Activated CD8-positive, alpha-beta memory T cell treated with anti-CD3 and anti-CD28 coated beads for 24 hours (primary cell): ENCODE results near the gene B4GALT1.

Experiments
- DNase-seq: peaks from one replicate; pipeline ENCODE4 v3.0.0-alpha.2; 2020

B4GALT1 gene

GRCh38 chr9:33117796-33118195, 49.3 kb downstream of the B4GALT1 start:
- DNase-seq, result no peak

- DNase-seq, result no peak
Observed at GRCh38 chr9:33117306-33117705, 49.8 kb downstream of the B4GALT1 start.

DNA sequence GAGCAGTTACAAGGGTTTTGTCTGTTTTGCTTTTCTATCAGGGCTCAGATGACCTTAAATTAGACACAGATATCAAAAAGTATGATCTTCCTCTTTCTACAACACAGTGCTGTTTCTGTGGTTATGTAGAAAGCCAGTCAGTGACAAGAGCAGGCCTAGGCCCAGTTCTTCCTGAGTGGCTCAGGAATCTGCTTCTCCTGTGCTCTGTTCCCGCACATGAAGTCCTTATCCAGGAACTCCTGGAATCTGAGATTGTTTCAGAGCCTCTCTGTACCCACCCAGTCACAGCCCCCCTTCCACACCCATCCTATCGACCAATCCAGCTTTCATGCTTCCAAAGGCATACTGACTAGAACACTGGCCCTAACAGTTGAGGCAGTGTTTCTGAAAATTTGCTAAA, 50.3 kb downstream of the B4GALT1 start:
- no peak for DNase-seq

DNA sequence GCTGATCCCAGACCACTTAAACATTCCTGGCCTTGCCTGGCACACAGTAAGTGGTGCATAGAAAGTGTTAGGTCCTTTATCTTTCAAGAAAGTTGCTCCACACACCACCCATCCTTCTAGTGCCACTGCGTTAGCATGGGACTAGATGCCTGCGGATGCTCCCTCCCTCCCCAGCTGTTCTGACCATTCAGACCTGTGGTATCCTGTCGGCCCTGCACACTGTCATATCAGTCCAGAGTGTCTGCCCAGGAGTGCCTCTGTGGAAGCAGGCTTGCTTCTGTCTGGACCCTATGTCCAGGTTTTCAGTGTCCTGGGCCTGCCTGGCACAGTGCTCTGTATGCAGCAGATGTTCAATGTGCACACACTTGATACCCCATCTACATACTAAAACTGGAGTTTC, 52.4 kb downstream of the B4GALT1 start:
- DNase-seq, result no peak

DNA sequence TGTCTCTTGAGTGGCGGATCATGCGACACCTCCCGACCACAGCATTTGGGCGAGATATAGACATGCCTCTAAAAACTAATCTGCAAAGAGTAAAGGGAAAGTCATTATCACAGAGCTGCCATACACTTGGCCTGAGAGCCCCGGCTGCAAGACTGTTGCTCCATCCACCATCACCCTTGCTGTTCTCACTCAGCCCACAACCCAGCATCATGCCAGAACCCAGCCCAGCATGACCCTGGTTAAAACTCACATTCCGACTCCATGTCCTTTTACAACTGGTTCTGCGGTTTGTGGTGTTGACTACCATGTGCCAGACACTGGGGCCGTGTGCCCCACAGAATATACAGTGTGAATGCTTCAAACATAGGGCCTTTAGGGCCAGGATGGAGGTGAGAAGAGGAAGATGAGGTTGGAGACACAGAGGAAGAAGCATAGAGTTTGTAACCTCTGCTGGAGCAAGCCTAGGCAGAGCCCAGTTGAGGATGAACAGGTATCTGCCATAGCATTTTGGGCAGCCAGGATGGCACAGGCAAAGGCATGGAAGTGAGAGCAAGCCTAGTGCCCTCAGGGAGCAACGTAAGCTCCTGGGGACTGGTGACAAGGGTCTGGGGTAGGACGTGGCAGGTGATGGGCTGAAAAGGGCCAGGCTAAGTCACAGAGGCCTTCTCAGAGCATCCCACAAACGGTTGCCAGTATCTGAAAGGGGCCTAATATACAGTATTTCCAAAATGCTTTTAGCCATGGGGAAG, 53.2 kb downstream of the B4GALT1 start:
- no peak for DNase-seq

GRCh38 chr9:33112094-33112493, 55.0 kb downstream of the B4GALT1 start:
- DNase-seq, result peak; percentile 17

- DNase-seq, result peak; percentile 28
Observed at GRCh38 chr9:33111631-33112030, 55.5 kb downstream of the B4GALT1 start.

DNA sequence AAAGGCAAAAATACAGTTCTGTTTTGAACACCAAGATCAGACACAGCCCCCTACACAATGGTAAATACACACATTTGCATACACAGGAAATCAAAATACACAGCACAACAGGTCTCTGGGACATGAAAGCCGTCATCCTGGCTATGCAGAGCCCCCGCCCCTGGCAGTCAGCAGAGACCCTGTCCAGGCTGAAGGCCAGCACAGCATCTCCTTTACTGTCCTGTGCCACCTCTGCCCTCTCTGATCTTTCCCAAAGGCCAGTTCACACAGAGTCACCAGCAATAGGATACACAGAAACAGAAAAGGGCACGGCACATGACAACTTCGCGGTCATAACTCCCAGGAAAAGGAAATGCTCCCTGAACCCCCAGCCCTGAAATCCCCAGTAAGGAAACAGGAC, 56.5 kb downstream of the B4GALT1 start:
- DNase-seq, result peak; percentile 48

DNA sequence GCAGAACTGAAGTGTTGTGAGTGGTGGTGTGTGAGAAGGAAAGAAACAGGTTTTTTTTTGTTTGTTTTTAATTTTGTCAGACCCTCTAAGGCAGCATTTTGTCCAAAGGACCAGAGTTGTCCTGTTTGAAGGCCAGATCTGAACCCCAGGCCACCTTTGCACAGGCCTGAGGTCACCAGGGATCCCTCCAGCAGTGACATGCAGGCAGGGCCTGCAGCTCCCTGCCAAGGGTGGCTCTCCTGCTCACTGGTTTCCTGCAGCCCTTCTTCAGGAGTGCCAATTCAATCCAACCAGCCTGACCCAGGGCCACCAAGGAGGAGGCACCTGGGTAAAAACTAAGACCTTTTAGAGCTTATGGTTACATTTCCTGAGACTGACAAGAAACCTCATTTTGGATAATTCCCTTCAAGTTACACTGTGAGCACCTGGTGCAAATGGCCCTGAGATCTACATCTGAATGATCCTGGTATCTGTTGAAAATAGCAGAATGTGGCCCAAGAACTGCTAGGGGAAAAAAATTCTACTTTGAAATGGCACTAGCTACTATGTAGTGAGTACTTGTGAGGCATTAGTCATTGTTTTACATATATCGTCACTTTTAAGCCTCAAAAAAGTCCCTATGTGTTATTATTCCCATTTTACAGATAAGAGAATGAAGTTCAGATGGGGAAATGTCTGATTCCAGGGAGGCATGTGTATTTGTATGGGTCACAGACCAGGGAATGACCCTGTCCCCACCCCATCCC, 57.1 kb downstream of the B4GALT1 start:
- DNase-seq, result peak; percentile 47

DNA sequence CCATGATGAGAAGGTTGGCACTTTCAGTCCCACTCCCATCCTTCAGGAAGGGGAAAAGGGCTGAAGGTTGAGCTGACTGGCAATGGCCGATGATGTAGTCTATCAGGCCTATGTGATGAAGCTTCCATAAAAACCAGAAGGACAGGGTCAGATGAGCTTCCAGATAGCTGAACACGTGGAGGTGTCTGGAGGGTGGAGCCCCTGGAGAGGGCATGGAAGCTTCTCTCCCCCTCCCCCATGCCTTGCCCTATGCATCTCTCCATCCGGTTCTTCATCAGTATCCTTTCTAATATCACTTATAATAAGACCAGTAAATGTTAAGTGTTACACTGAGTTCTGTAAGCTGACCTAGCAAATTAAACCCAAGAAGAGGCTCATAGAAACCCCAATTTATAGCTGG, 58.0 kb downstream of the B4GALT1 start:
- DNase-seq, result peak; percentile 33

- DNase-seq, result no peak
Observed at GRCh38 chr9:33108472-33108871, 58.7 kb downstream of the B4GALT1 start.

DNA sequence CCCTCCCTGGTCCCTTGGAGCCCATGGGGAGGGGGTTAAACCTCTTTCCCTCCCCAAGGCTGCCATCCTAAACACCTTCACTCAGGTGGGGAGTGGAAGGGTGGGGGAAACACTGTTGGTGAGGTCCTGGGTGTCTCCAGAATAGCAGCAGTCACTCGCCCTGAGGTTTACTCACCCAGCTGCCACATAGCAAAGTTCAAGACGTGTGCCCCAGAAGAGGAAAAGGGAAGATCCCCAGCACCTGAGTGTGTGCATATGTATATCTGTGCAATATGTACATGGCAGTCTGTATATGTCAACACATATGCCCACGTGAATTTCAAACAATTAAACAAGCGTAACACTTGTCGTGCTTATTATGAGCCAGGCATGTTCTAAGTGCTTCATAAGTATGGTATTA, 59.4 kb downstream of the B4GALT1 start:
- DNase-seq, result peak; percentile 37

- DNase-seq, result peak; percentile 35
Observed at GRCh38 chr9:33106827-33107621, 60.1 kb downstream of the B4GALT1 start.

DNA sequence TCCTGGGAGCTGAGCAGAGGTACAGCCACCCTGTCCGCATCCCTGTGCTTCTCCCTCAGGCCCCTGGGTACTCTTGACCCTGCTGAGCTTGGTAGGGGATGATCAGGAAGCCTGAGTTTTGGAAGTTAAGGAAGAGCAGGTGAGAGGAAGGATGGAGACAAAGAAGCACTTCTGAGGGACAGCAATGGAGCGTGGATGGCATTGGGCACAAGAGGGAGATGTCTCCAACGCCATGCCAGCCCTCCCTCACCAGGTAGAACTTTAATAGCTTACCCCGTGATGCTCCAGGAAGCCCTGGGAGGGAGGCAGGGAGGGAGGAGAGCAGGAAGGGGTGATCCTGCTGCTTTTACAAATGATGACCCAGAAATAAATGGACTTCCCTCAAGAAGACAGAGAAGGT, 60.8 kb downstream of the B4GALT1 start:
- peak; percentile 50 for DNase-seq

DNA sequence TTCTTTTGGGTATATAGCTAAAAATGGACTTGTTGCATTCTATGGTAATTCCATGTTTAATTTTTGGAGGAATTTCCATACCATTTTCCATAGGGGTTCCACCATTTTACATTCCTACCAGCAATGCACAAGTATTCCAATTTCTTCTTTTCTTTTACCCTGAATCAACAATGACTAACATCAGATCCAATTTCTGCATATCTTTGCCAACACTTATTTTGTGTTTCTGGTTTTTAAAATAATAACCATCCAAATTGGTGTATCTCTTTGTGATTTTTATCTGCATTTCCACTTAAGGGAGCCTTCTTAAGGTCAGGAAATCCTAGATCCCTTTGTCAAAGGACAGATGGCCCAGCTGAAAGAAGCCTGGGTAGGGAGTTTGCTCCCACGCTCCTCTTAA, 61.2 kb downstream of the B4GALT1 start:
- no peak for DNase-seq

DNA sequence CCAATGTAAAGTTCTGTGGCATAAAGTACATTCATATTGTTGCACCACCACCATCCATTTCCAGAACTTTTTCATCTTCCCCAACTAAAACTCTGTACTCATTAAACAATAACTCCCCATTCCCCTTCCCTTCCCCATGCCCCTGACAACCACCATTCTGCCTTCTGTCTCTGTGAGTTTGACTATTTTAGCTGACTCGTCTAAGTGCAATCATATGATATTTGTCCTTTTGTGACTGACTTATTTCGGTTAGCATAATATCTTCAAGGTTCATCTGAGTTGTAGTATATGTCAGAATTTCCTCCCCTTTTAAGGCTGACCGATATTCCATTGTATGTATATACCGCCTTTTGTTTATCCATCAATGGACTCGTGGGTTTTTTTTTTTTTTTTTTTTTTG, 61.6 kb downstream of the B4GALT1 start:
- no peak for DNase-seq

DNA sequence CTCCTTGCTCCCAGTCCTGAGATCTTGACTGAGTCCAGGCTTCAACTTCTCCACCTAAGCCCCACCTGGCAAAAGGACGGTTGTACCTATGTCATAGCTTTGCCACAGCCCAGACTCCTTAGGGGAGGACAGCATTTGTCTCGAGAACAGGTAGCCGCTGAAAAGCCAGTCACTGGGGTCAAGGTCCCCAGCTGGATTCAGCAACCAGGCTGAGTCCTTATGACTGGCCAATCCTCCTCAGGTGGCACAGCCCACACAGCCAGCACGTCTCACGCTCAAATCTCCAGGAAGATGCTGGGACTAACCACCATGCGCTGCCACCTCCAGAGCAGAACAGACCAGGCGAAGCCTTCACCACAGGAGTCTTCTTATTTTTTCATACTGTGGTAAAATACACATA, 62.7 kb downstream of the B4GALT1 start:
- no peak for DNase-seq

DNA sequence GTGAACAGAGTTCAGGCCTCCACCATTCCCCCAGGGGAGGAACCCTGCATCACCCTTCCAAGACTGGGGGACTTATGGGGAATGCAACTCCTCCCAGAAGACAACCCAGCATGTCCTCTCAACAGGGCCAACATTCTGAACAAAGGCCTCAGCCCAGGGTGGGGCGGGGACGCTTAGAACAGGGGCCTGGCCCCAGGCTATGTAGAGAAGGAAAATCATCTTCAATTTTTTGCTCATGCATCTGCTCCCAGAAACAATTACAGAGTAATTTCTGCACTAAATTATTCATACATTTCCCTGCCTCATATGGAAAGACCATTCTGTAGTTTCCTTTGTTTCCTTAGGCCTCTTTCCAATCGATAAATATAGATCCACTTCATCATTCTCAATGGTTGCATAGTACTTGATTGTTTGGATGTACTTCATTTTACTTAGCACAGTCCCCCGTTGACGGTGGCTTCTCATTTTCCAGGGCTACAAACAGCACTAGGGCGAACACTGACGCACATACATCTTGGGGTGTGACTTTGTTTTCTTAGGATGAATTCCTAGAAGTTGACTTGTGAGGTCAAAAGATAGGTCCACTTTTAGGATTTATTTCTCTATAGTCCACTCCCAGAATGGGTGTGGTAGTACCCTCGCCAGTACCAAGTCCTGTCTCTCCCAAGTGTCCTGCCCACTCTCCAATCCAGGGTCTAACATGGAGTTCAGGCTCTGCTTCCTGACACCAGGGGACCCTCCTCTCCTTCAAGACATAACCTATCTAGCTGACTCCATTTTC, 63.4 kb downstream of the B4GALT1 start:
- DNase-seq, result no peak

- no peak for DNase-seq
Observed at GRCh38 chr9:33102551-33103210, 64.5 kb downstream of the B4GALT1 start.

DNA sequence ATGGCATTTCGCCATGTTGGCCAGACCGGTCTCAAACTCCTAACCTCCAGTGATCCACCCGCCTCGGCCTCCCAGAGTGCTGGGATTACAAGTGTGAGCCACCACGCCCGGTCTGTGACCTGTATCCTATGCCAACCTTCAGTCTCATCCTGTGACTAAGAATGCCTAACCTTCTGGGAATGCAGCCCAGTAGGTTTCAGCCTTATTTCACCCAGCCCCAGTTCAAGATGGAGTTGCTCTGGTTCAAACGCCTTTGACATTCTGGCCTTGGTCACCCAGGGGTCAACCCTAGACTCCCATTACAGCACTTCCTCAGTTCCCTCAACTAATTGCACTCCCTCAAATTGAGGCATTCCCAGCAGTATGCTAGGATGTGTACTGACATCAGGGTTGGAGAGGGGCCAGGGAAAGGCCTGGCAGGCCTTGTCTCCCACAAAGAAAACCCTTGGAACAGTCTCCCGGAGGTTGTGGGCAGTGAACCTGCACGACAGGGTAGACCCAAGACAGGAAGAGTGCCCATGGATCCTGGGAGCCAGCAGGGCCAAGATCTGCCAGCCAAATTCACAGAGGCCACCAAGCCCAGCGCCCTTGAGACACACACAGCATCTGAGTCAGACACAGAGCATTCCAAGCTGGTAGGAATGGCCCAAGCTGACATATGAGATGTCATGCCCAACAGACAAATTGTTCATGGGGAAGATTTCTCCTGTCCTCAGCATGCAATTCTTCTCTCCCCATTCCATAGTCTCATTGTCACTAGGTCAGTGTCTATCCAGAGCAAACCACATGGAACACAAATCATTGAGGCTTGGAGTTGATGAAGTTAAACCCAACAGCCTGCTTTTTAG, 65.8 kb downstream of the B4GALT1 start:
- no peak for DNase-seq

GRCh38 chr9:33099754-33100153, 67.4 kb downstream of the B4GALT1 start:
- DNase-seq, result no peak
